Erythroblast (primary cell): ENCODE results near the gene UGT1A6.
"Not testable (repeated sequence)": the region's sequence is repeated elsewhere in the genome, so short reads cannot be mapped to it uniquely, and the experiment has no call there.

Source experiments
- DNase-seq, 2 experiments: peaks; one replicate each; lab custom pipeline; 2025; lab: John Stamatoyannopoulos, UW
- GATA1 ChIP-seq: IDR thresholded peaks from 2 replicates; pipeline ENCODE4 v1.6.1; 2011; ENCODE audit warnings: low read depth, mild to moderate bottlenecking, control low read depth, low read length, moderate library complexity
- POLR2A ChIP-seq: IDR thresholded peaks from 2 replicates; pipeline ENCODE4 v1.6.1; 2011; ENCODE audit warnings: mild to moderate bottlenecking, low read length

UGT1A6 gene

GRCh38 chr2:233728723-233729301 lies 36.1 kb downstream of the UGT1A6 start, which contains the start of gene UGT1A3:
Gene UGT1A3 (plus strand): TSS chr2:233729042. CDS start chr2:233729127, 85 bp downstream.
- TF ChIP-seq POLR2A (no peak), GATA1 (no peak)
- no peak for DNase-seq

GRCh38 chr2:233736868-233737653 lies 44.4 kb downstream of the UGT1A6 start:
- not testable (repeated sequence) for DNase-seq

GRCh38 chr2:233740870-233741269 lies 48.2 kb downstream of the UGT1A6 start:
- DNase-seq, result no peak
- TF ChIP-seq GATA1 (no peak), POLR2A (no peak)

- no peak for DNase-seq
- TF ChIP-seq GATA1 (no peak), POLR2A (no peak)
Measured at GRCh38 chr2:233743464-233744259, 51.0 kb downstream of the UGT1A6 start.

- DNase-seq, result no peak
- TF ChIP-seq POLR2A (no peak), GATA1 (no peak)
Measured at GRCh38 chr2:233745073-233745755, 52.5 kb downstream of the UGT1A6 start.

- not testable (repeated sequence) for DNase-seq
Measured at GRCh38 chr2:233745838-233746237, 53.1 kb downstream of the UGT1A6 start.

GRCh38 chr2:233746475-233747282 lies 54.0 kb downstream of the UGT1A6 start:
- TF ChIP-seq GATA1 (no peak), POLR2A (no peak)
- DNase-seq, result no peak

GRCh38 chr2:233747283-233747544 lies 54.5 kb downstream of the UGT1A6 start:
- no peak for DNase-seq
- TF ChIP-seq POLR2A, result no peak
- no peak for TF ChIP-seq GATA1

GRCh38 chr2:233750689-233751088 lies 58.0 kb downstream of the UGT1A6 start:
- DNase-seq, result not testable (repeated sequence)

- not testable (repeated sequence) for DNase-seq
Measured at GRCh38 chr2:233751212-233752009, 58.7 kb downstream of the UGT1A6 start.

- TF ChIP-seq GATA1 (no peak), POLR2A (no peak)
- DNase-seq, result no peak
Measured at GRCh38 chr2:233754872-233755611, 62.4 kb downstream of the UGT1A6 start.

GRCh38 chr2:233756429-233757081 lies 63.9 kb downstream of the UGT1A6 start:
- TF ChIP-seq POLR2A, result no peak
- no peak for TF ChIP-seq GATA1
- DNase-seq, result no peak
